ENCODE results near the gene FAM111B.

FAM111B gene

DNA sequence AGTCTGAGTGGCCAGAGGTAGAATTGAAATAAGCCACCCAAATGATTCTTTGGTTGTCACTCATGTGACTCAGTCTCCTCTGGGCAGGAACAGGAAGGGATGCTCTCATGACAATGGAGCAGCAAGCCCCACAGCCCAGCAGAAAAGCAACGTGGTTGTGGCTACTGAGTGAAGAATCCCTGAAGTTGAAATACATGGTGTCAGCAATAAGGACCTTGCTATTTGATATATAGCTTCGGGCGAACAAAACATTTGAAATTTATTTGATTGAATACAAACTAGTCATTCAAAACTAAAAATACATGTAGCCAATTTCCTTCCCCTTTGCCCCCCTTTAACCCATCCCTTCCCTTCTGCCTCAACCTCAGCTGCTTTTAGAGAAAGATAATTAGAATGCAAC, 50.4 kb downstream of the FAM111B start:
- DNase-seq (ENCODE audit: low spot score) = no peak

DNA sequence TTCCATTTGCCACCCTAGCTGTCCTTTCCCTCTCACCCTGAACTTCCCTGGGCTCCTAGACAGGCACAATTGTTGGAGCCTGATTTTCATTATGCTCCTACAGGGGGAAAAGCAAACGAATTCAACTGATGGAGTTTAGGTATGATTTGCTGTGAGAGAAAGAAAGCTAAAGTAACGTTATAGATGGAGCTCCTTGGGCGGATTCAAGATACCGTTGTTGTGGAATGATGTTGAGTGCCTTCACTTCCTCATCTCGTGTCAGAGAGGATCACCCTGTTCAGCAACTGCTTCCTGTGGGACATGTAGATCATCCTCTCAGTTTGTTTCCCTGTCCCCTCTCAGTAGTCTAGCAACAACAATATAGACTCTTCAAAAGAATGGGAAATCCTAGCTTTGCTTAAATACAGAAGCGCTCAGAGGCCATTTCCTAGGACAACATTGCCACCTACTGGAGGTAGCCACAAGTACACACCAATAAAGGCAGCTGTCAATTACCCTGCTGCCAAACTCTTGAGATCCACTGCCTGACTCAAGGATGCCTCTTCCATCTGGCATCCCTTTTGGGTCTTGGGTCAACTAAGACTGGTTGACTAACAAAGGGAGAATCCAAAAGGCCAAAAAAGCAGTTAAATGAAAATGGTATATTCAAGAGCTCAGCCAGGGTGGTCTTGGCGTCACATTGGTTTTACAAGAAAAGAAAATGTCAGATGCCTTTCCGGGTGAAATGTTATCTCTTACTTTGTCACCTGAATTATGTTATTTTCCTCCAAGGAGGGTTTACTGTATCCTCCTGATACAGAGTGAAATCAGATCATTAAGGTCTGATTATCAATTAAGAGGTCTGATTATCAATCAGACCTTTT, 51.4 kb downstream of the FAM111B start:
- DNase-seq (ENCODE audit: low spot score) = peak; percentile 36

DNA sequence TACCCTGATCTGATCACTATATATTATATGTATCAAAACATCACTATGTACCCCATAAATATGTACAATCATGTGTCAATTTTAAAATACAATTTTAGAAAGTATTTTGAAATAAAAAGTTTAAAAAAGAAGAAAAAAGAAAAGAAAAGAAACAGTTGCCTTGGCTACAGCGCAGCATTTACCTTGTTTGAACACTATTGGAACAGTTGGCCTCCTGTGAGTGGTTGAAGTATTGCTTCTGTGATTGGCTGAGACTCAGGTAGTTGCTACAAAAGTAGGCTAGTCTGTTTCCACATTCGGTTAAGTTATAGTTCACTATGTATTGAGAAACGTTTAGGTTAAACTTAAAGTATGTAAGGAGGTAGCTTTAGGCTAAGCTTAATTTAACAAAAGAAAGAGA, 57.0 kb downstream of the FAM111B start:
- no peak for DNase-seq (ENCODE audit: low spot score)

DNA sequence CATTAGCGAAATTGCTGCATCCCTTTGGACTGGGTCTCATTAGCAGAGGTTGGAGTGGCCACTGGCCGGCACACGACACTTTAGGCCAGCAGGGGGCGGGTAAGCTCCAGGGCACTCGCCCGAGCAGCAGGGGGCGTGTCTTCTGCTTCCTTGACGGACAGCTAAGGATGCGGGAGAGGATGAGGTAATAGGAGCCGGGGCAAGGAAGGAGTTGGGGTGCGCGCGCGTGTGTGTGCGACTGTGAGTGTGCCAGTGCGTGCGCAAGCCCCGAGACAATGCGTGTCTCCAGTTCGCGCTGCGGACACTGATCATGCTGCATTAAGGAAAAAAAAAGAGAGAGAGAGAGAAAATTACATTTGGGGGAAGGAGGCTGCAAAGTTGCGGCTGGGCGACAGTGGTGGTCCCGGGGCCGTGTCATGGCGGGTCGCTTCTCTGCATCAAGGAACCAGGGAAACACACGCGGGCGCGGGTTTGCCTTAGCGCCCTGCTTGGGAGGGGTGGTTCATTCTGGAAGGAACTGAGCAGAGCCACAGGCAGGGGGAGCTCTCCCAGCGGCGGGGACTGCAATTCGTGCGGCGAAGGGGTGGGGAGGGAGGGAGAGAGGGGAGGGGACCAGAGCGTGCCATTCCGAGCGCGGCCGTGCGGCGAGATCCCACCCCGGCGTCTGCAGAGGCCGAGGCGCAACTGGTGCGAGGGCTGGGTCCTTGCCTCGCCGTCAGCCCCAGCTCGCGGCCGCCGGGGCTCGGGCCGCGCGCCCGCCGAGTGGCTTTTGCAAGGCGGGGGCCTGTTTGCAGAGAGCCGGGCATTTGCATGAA, 64.7 kb downstream of the FAM111B start, which contains the start of gene DTX4:
Gene DTX4, plus strand, starts transcription at position 625 of the 815 bp plus-strand sequence. CDS start 464 bp downstream, outside the sequence.
- DNase-seq (ENCODE audit: low spot score) = peak; percentile 84

DNA sequence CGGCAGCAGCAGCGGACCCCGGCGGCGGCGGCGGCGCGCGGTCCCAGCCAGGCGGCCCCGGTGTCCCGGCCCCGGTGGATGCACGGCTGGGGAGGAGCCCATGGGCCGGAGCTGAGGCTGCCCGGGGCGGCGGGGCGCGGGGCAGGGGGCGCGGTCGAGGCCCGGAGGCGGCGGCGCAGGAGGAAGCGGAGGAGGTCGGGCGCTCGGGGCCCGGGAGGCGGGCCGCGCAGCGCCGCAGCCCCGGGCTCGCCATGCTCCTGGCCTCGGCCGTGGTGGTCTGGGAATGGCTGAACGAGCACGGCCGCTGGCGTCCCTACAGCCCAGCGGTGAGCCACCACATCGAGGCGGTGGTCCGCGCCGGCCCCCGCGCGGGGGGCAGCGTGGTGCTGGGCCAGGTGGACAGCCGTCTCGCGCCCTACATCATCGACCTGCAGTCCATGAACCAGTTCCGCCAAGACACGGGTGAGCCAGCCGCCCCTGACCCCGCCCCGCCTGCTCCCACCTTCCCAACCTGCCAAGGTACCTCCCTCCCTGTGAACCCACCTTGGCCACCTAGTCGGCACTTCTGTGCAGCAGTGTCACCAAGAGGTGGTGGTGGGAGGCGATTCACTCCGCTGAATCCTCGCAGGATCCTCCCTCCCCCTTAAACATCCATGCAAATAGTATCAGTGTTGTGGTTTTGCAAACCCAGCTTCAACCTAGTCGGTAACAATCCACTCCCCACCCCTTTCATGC, 65.5 kb downstream of the FAM111B start:
- DNase-seq (ENCODE audit: low spot score) = peak; percentile 37

DNA sequence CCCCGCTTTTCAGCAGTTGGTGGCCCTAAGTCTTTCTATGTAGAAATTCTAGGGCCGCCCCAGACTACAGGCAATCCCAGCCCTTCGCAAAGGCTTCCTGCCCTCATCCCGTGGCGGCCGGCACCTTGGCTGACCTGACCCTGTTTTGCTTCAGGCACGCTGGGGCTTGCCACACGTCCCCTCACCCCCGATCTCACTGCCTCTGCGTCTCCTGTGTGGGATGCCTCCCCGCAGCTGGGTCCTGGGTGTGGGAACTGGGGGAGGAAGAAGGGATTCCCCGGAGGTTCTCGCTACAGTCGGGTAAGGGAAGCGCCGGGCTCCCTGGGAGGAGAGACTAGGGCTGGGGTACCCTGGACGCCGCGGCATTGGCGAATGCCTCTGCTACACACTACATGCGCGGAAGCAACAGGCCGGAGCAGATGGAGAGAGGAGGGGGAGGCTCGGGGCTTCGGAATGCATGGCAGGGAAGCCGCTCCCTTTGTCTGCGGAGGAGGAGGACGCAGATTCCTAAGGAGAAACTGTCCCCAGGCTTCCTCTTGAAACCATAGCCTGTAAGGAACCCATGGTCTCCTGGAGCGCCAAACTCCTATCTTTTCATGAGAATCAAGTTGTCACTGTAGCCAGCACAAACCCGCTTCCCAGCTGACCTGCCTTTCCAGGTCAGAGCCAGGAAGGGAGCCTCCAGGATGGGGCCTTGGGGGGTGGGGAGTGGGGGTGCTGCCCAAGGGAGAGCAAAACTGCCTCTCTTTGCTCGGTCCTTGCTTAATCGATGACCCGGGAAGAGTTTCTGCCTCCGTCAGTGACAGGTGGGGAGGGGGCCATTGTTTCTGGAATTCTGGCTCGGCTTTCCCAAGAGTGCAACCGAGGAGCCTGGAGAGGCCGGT, 66.3 kb downstream of the FAM111B start:
- peak; percentile 30 for DNase-seq (ENCODE audit: low spot score)

DNA sequence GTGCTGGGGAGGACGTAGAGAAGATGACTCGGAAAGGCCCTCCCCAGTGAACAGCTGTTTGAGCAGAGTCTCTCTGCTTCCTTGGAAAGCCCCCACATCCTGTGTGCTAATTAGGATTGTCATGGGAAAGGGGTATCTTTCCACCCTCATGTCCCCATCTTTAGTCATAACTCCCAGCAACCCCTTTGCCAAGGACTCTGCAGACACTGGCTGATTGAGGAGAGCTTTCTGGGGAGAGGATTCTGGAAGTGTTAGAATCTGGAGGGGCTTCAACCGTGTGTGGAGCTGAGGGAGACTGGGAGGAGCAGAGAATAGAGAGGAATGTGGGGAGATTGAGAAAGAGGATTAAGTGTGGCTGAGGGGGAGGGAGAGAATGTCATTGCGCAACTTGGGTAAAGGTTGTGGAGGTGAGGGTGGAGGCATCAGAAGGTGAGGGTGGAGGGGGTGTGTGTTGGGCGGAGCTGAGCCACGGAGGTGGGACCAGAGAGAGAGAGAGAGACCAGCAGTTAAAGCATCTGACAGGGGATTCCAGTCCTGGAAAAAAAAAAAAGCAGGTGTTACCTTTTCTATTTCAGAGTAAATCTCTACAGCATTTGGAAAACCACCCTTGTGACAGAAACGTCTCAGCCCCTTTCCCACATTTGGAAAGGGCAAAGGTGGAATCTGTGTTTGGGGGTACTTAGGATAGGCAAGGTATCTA, 67.1 kb downstream of the FAM111B start:
- DNase-seq (ENCODE audit: low spot score) = peak; percentile 66

DNA sequence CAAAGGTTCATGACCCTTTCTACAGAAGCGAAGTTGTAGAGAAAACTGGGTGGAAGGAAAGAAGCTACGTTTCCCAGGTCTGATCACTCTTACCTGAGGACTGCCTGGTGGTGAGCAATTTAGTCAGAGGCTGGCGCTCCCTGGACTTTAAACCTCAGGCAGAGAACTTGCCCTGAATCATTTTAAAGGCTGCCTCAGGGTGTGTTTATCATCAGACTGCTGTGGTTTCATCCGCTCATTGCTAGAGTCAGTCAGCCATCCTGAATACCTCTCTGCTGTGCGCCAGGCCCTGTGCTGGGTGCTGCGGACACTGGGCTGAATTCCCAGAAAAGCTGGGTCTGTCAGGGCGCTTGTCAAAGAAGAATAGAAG, 67.6 kb downstream of the FAM111B start:
- DNase-seq (ENCODE audit: low spot score) = peak; percentile 45

DNA sequence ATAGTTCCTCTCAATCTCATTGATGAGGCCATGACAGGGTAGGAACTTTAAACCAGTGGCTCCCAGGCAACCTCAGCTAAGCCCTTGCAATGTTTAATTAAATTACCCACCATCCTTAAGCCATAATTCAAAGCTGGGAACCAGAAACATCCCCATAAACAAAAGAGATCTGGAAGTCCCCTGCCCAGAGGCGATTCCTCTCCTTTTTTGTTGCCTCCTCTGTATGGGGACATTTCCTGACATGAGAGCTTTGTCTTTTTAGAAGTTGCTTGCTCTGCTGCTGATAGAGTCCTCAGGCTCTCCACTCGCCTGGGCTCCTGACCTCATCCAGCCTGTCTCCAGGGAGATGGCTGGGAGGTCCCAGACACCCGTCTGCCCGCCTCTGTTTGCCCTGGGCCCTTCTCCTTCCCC, 68.1 kb downstream of the FAM111B start:
- no peak for DNase-seq (ENCODE audit: low spot score)

DNA sequence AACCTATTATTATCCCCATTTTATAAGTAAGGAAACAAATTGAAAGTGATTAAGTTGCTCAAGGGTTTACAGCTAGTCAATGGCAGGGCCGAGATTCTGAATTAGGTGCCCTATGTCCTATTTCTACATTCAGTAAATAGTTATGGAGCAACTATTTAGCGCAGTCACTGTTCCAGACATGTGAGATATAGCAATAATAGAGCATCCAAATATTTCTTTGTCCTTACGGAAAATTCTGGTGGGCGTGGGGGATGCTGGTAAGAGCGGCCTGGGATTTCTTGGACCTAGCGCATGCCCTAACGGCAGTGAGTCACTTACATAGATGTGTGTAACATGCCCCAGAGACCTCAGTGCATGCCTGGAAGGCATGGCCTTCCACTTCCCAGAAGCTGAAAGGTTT, 69.3 kb downstream of the FAM111B start:
- no peak for DNase-seq (ENCODE audit: low spot score)
